Measurements from ENCODE around the gene ARF4.

GRCh38 chr3:57545636-57546268, 51.4 kb downstream of the ARF4 start:
- no peak for TF ChIP-seq MAX (IDR thresholded peaks at IDR 0.05; ENCODE audit: low read depth, low read length)
- no peak for TF ChIP-seq CTCF (IDR thresholded peaks at IDR 0.05 in 2 of 3, conservative IDR thresholded peaks at IDR 0.05 in 1 of 3; ENCODE audit: control insufficient read depth in 2 of 3, extremely low read depth in 1 of 3, insufficient read depth in 1 of 3, low read depth in 3 of 3, low read length in 3 of 3)
- TF ChIP-seq POLR2A (IDR thresholded peaks at IDR 0.05; ENCODE audit: low read depth, low read length): no peak
- no peak for TF ChIP-seq ESRRA (IDR thresholded peaks at IDR 0.05; ENCODE audit: low read length)
- TF ChIP-seq MYC (IDR thresholded peaks at IDR 0.05; ENCODE audit: insufficient read depth, insufficient read length, insufficient replicate concordance, low read length, severe bottlenecking): no peak
- no peak for TF ChIP-seq CHD4 (IDR thresholded peaks at IDR 0.05)
- TF ChIP-seq RFX5 (IDR thresholded peaks at IDR 0.05; ENCODE audit: low read depth, low read length): no peak
- TF ChIP-seq CBFB (IDR thresholded peaks at IDR 0.05; ENCODE audit: low read depth): no peak
